H9 (cell line): ENCODE measurements around the gene ACTA1. TPM values are rescaled to one million over a fixed set of nuclear protein-coding genes. Genes with fewer than 3 reads are reported as not detected.

Source experiments
- DNase-seq: peaks from one replicate; pipeline ENCODE4 v3.0.0-alpha.2; 2017
- H2AFZ ChIP-seq: one replicate; pipeline ENCODE4 v1.6.1; 2013; ENCODE audit warnings: mild to moderate bottlenecking, low read length, control low read depth, moderate library complexity
- H2AK5ac ChIP-seq: 2 replicates; pipeline ENCODE4 v1.6.1; 2013; ENCODE audit warnings: low read length, control low read depth, mixed read lengths; ENCODE audit not compliant: insufficient read length
- H2BK120ac ChIP-seq: one replicate; pipeline ENCODE4 v1.6.1; 2013; ENCODE audit warnings: low read depth, mild to moderate bottlenecking, low read length, control low read depth, inconsistent platforms; ENCODE audit not compliant: poor library complexity, severe bottlenecking
- H2BK12ac ChIP-seq: 2 replicates; pipeline ENCODE4 v1.6.1; 2013; ENCODE audit warnings: low read length, control low read depth, mixed read lengths, low read depth; ENCODE audit not compliant: insufficient read length
- H2BK15ac ChIP-seq: 2 replicates; pipeline ENCODE4 v1.6.1; 2013; ENCODE audit warnings: low read depth, low read length, control low read depth
- H2BK20ac ChIP-seq: one replicate; pipeline ENCODE4 v1.6.1; 2013; ENCODE audit warnings: low read depth, mild to moderate bottlenecking, low read length, control low read depth, inconsistent platforms; ENCODE audit not compliant: poor library complexity, severe bottlenecking
- H2BK5ac ChIP-seq: 2 replicates; pipeline ENCODE4 v1.6.1; 2013; ENCODE audit warnings: low read length, control low read depth, mixed read lengths; ENCODE audit not compliant: insufficient read length
- H3K14ac ChIP-seq: 2 replicates; pipeline ENCODE4 v1.6.1; 2013; ENCODE audit warnings: low read length, control low read depth; ENCODE audit not compliant: insufficient read depth
- H3K18ac ChIP-seq: 2 replicates; pipeline ENCODE4 v1.6.1; 2013; ENCODE audit warnings: low read depth, mild to moderate bottlenecking, mixed read lengths, low read length, control low read depth; ENCODE audit not compliant: insufficient read length
- H3K23ac ChIP-seq: 2 replicates; pipeline ENCODE4 v1.6.1; 2013; ENCODE audit warnings: low read length, control low read depth, mixed read lengths, low read depth; ENCODE audit not compliant: insufficient read length
- H3K23me2 ChIP-seq: 2 replicates; pipeline ENCODE4 v1.6.1; 2013; ENCODE audit warnings: low read depth, mild to moderate bottlenecking, mixed read lengths, low read length, control low read depth; ENCODE audit not compliant: insufficient read length, poor library complexity, severe bottlenecking
- H3K27ac ChIP-seq: 2 replicates; pipeline ENCODE4 v1.5.1; 2013; ENCODE audit warnings: low read length, control low read depth, mixed read lengths, low read depth; ENCODE audit not compliant: insufficient read length
- H3K27me3 ChIP-seq: 2 replicates; pipeline ENCODE4 v1.6.1; 2013; ENCODE audit warnings: low read length, control low read depth, inconsistent platforms; ENCODE audit not compliant: insufficient read depth
- H3K4ac ChIP-seq: 2 replicates; pipeline ENCODE4 v1.6.1; 2013; ENCODE audit warnings: low read depth, mild to moderate bottlenecking, control low read depth, inconsistent platforms, low read length, moderate library complexity
- H3K4me1 ChIP-seq: 2 replicates; pipeline ENCODE4 v1.6.1; 2013; ENCODE audit warnings: low read length, control low read depth, inconsistent platforms; ENCODE audit not compliant: insufficient read depth
- H3K4me2 ChIP-seq: 2 replicates; pipeline ENCODE4 v1.6.1; 2013; ENCODE audit warnings: low read length, control low read depth, mixed read lengths; ENCODE audit not compliant: insufficient read length, insufficient read depth
- H3K56ac ChIP-seq: 2 replicates; pipeline ENCODE4 v1.6.1; 2013; ENCODE audit warnings: low read depth, mild to moderate bottlenecking, mixed read lengths, low read length, control low read depth; ENCODE audit not compliant: insufficient read length
- H3K79me1 ChIP-seq: 2 replicates; pipeline ENCODE4 v1.6.1; 2013; ENCODE audit warnings: low read depth, mild to moderate bottlenecking, moderate library complexity, low read length, control low read depth, inconsistent platforms; ENCODE audit not compliant: insufficient read depth, poor library complexity, severe bottlenecking
- H3K79me2 ChIP-seq: 2 replicates; pipeline ENCODE4 v1.6.1; 2013; ENCODE audit warnings: low read length, control low read depth, inconsistent platforms; ENCODE audit not compliant: insufficient read depth
- H3K9ac ChIP-seq: 2 replicates; pipeline ENCODE4 v1.6.1; 2013; ENCODE audit warnings: low read length, control low read depth, mixed read lengths; ENCODE audit not compliant: insufficient read length; ENCODE audit errors: extremely low read depth
- H3K9me3 ChIP-seq: one replicate; pipeline ENCODE4 v1.6.1; 2013; ENCODE audit warnings: low read depth, low read length, inconsistent platforms; ENCODE audit not compliant: control insufficient read depth
- H3T11ph ChIP-seq: one replicate; pipeline ENCODE4 v1.6.1; 2013; ENCODE audit warnings: mild to moderate bottlenecking, low read length, control low read depth, inconsistent platforms
- H4K20me1 ChIP-seq: one replicate; pipeline ENCODE4 v1.6.1; 2013; ENCODE audit not compliant: control insufficient read depth, insufficient read length, insufficient read depth
- H4K5ac ChIP-seq: 2 replicates; pipeline ENCODE4 v1.6.1; 2013; ENCODE audit warnings: low read depth, mild to moderate bottlenecking, mixed read lengths, low read length, control low read depth; ENCODE audit not compliant: insufficient read length
- H4K8ac ChIP-seq: replicated peaks from 2 replicates; pipeline ENCODE4 v1.6.1; 2013; ENCODE audit warnings: low read length, control low read depth, mixed read lengths, low read depth; ENCODE audit not compliant: insufficient read length
- H4K91ac ChIP-seq: 2 replicates; pipeline ENCODE4 v1.6.1; 2013; ENCODE audit warnings: low read depth, mild to moderate bottlenecking, moderate library complexity, mixed read lengths, low read length, control low read depth; ENCODE audit not compliant: insufficient read length
- H3K27ac Mint-ChIP-seq, 3 experiments: 2 replicates in 2 of 3; 3 replicates in 1 of 3; pipeline ENCODE4 v1.8.0; 2020 to 2021; ENCODE audit warnings: mixed read lengths in 3 of 3, mild to moderate bottlenecking in 1 of 3, moderate library complexity in 1 of 3
- H3K27me3 Mint-ChIP-seq: 2 replicates; pipeline ENCODE4 v1.8.0; 2021; ENCODE audit warnings: low read depth, mild to moderate bottlenecking, moderate library complexity, mixed read lengths
- H3K36me3 Mint-ChIP-seq, 3 experiments: 2 replicates in 2 of 3; 3 replicates in 1 of 3; pipeline ENCODE4 v1.8.0; 2020 to 2021; ENCODE audit warnings: low read depth in 3 of 3, mixed read lengths in 3 of 3; ENCODE audit not compliant: insufficient read depth in 1 of 3
- H3K4me1 Mint-ChIP-seq, 2 experiments: 2 replicates each; pipeline ENCODE4 v1.8.0; 2020; ENCODE audit warnings: mixed read lengths in 2 of 2
- H3K4me3 Mint-ChIP-seq, 2 experiments: 2 replicates in 1 of 2; 3 replicates in 1 of 2; pipeline ENCODE4 v1.8.0; 2020 to 2021; ENCODE audit warnings: mild to moderate bottlenecking in 2 of 2, mixed read lengths in 2 of 2, moderate library complexity in 1 of 2
- H3K9me3 Mint-ChIP-seq, 2 experiments: 2 replicates in 1 of 2; 3 replicates in 1 of 2; pipeline ENCODE4 v1.8.0; 2020; ENCODE audit warnings: mild to moderate bottlenecking in 2 of 2, mixed read lengths in 2 of 2, moderate library complexity in 1 of 2
- CTCF ChIP-seq: fragments of 200-600 bp; sonication (generic); conservative IDR thresholded peaks from 3 replicates; pipeline ENCODE4 v1.8.0; 2021; ENCODE audit warnings: antibody characterized with exemption, mild to moderate bottlenecking
- WGBS: extraction: QIAGEN DNeasy Blood & Tissue Kit; methylation state at CpG from one replicate; pipeline ENCODE4 v1.1.7; 2013; ENCODE audit warnings: missing lambda C conversion rate, low lambda C conversion rate, mixed read lengths; ENCODE audit not compliant: insufficient read length; ENCODE audit errors: extremely low coverage; 5-methylcytosine and 5-hydroxymethylcytosine counted together
- total RNA-seq: library from RNA; stranded (reverse); gene quantifications from 2 replicates; pipeline ENCODE4 v1.2.1, GENCODE V29; 2021

ACTA1 gene
- total RNA-seq, 1 experiment from 2014 or later: 48.5 TPM

GRCh38 chr1:229461032-229461668, 27.3 kb upstream of the ACTA1 start:
- Histone ChIP-seq H3K27me3 (no peaks in the 10 kb centered on the region), H3K18ac (no peak overlapping the region), H4K20me1 (no peaks in the 10 kb centered on the region), H2BK120ac (no peak overlapping the region), H2BK5ac (no peak overlapping the region), H4K91ac (no peak overlapping the region), H3K79me2 (no peaks in the 10 kb centered on the region), H2AFZ (no peak overlapping the region), H3K56ac (no peak overlapping the region), H3K23me2 (no peaks in the 10 kb centered on the region), H2BK12ac (no peak overlapping the region), H3K79me1 (peaks cover 3% of the 10 kb centered on the region), H3K14ac (no peak overlapping the region), H2BK20ac (no peak overlapping the region), H2BK15ac (no peak overlapping the region), H3K4ac (no peak overlapping the region), H3K23ac (no peak overlapping the region), H3K4me2 (no peak overlapping the region), H4K8ac (no peak overlapping the region), H3K9me3 (no peaks in the 10 kb centered on the region), H3K27ac (no peak overlapping the region), H3K9ac (no peak overlapping the region), H3T11ph (no peak overlapping the region), H2AK5ac (no peak overlapping the region), H4K5ac (no peak overlapping the region), H3K4me1 (no peaks in the 10 kb centered on the region)
- no peak for DNase-seq
- peaks cover 33 to 82% (median 75%) of the 10 kb centered on the region in 3 experiments; a peak in 6 of 7 replicates for H3K36me3 Mint-ChIP-seq
- no CpG with 5 or more reads among the region's 7 CpGs for WGBS
- no peaks in the 10 kb centered on the region for H3K9me3 Mint-ChIP-seq
- no peaks in the 10 kb centered on the region for H3K4me1 Mint-ChIP-seq
- no peak overlapping the region for H3K27ac Mint-ChIP-seq
- no peak overlapping the region for H3K4me3 Mint-ChIP-seq
- no peaks in the 10 kb centered on the region for H3K27me3 Mint-ChIP-seq
- no peak for TF ChIP-seq CTCF
